Prostate gland (tissue), 2 donors: ENCODE measurements around the gene CDV3.

Source experiments
- CTCF ChIP-seq, 4 experiments: fragments of 200-600 bp in 2 of 4; fragments of 450-650 bp in 2 of 4; sonication (generic) in 2 of 4; IDR thresholded peaks; 1 replicate in 3 of 4; 2 replicates in 1 of 4; pipeline ENCODE4 v1.5.1; 2016 to 2019; ENCODE audit warnings: antibody characterized with exemption in 4 of 4, mild to moderate bottlenecking in 2 of 4, moderate library complexity in 2 of 4
- POLR2A ChIP-seq: fragments of 450-650 bp; IDR thresholded peaks from one replicate; pipeline ENCODE4 v1.6.1; 2016; ENCODE audit warnings: antibody characterized with exemption, mild to moderate bottlenecking
- POLR2AphosphoS5 ChIP-seq: sonication (generic); formaldehyde crosslinking; IDR thresholded peaks from one replicate; pipeline ENCODE4 v1.6.1; 2017; ENCODE audit warnings: antibody characterized with exemption

GRCh38 chr3:133562376-133562775 is 11.1 kb upstream of the CDV3 start:
- no peak for TF ChIP-seq CTCF (IDR thresholded peaks at IDR 0.05)
- TF ChIP-seq POLR2A: no peak
- no peak for TF ChIP-seq POLR2AphosphoS5
